K562 (cell line): Measurements from ENCODE around the gene PRRC2C. TPM values are rescaled to one million over a fixed set of nuclear protein-coding genes. Genes with fewer than 3 reads are reported as not detected.
"Not testable (repeated sequence)": the region's sequence is repeated elsewhere in the genome, so short reads cannot be mapped to it uniquely, and the experiment has no call there.

Experiments
- ATAC-seq: fragments of 200-7000 bp; cut with Tn5 transposase; 3 replicates; pipeline ENCODE4 v1.9.1; 2020; ENCODE audit warnings: moderate library complexity
- BruUV-seq: library from RNA; stranded (reverse); fragments of 400-500 nt; replicated peaks from 2 replicates; lab custom pipeline; 2021; lab: Mats Ljungman, UMichigan
- CTCF ChIA-PET: fragments of 300-600 bp; formaldehyde crosslinking; extraction: SDS; loops from one replicate; lab custom pipeline; 2021; ENCODE audit warnings: low intra/inter-chr PET ratio; lab: Yijun Ruan, JAX
- POLR2A ChIA-PET: fragments of 300-600, 350-650 bp; sonication (Branson Sonifier 250); formaldehyde crosslinking; extraction: SDS; loops from one replicate; lab custom pipeline; 2021; ENCODE audit warnings: antibody characterized with exemption, inconsistent platforms; lab: Yijun Ruan, JAX
- DNase-seq, 4 experiments: peaks; one replicate each; pipeline versions ENCODE4 v3.0.0 to v3.0.0-alpha.2; 2011 to 2018; ENCODE audit warnings: low spot score in 3 of 4, mixed read lengths in 3 of 4; ENCODE audit errors: extremely low read depth in 1 of 4
- FAIRE-seq: peaks from 2 replicates; lab custom pipeline; 2011; peaks lifted over from hg19 to GRCh38; lab: Jason Lieb, UNC
- H2AFZ ChIP-seq: 2 replicates; pipeline ENCODE4 v1.6.0; 2011; ENCODE audit warnings: low read depth, low read length, control low read depth, inconsistent platforms
- H3K27ac ChIP-seq: fragments of 200-600 bp; 3 replicates; pipeline ENCODE4 v1.8.0; 2011; ENCODE audit warnings: low read depth, mild to moderate bottlenecking, control low read depth, inconsistent platforms, low read length, moderate library complexity, mixed read lengths; ENCODE audit errors: extremely low read depth
- H3K27me3 ChIP-seq, 2 experiments: fragments of 300-600 bp in 1 of 2; 2 replicates in 1 of 2; 3 replicates in 1 of 2; pipeline versions ENCODE4 v1.6.0 to v1.8.0; 2011; ENCODE audit warnings: inconsistent platforms in 2 of 2, low read length in 2 of 2, mild to moderate bottlenecking in 1 of 2, mixed read lengths in 1 of 2, moderate library complexity in 1 of 2; ENCODE audit not compliant: control insufficient read depth in 2 of 2, insufficient read depth in 2 of 2
- H3K36me3 ChIP-seq: fragments of 300-600 bp; 3 replicates; pipeline ENCODE4 v1.8.0; 2011; ENCODE audit warnings: mild to moderate bottlenecking, low read length, inconsistent platforms; ENCODE audit not compliant: control insufficient read depth, insufficient read depth
- H3K4me1 ChIP-seq, 2 experiments: fragments of 200-600 bp in 1 of 2; replicated peaks in 1 of 2; 2 replicates in 1 of 2; 3 replicates in 1 of 2; pipeline versions ENCODE4 v1.5.1 to v1.8.0; 2011; ENCODE audit warnings: inconsistent platforms in 2 of 2, low read length in 2 of 2, mild to moderate bottlenecking in 1 of 2, mixed read lengths in 1 of 2, moderate library complexity in 1 of 2; ENCODE audit not compliant: control insufficient read depth in 2 of 2, insufficient read depth in 2 of 2
- H3K4me2 ChIP-seq: 2 replicates; pipeline ENCODE4 v1.6.1; 2011; ENCODE audit warnings: low read length, control low read depth, inconsistent platforms, mixed read lengths; ENCODE audit not compliant: insufficient read depth
- H3K4me3 ChIP-seq: fragments of 200-600 bp; sonication (generic), shearing (Covaris generic); 2 replicates; pipeline ENCODE4 v1.5.1; 2016; ENCODE audit warnings: control low read depth, inconsistent platforms
- H3K79me2 ChIP-seq: fragments of 200-600 bp; 3 replicates; pipeline ENCODE4 v1.8.0; 2011; ENCODE audit warnings: low read length, inconsistent platforms; ENCODE audit not compliant: control insufficient read depth, insufficient read depth
- H3K9ac ChIP-seq, 2 experiments: 2 replicates each; pipeline versions ENCODE4 v1.6.0 to v1.6.1; 2011; ENCODE audit warnings: low read depth in 2 of 2, low read length in 2 of 2, control low read depth in 1 of 2, inconsistent platforms in 1 of 2, mild to moderate bottlenecking in 1 of 2, mixed read lengths in 1 of 2; ENCODE audit not compliant: insufficient read depth in 1 of 2
- H3K9me1 ChIP-seq: one replicate; pipeline ENCODE4 v1.6.0; 2011; ENCODE audit warnings: inconsistent platforms, mild to moderate bottlenecking, low read length, moderate library complexity; ENCODE audit not compliant: control insufficient read depth, insufficient read depth
- H3K9me3 ChIP-seq: replicated peaks from 2 replicates; pipeline ENCODE4 v1.5.1; 2011; ENCODE audit warnings: low read depth, low read length, inconsistent platforms; ENCODE audit not compliant: control insufficient read depth, insufficient read depth
- H4K20me1 ChIP-seq: replicated peaks from 2 replicates; pipeline ENCODE4 v1.6.1; 2011; ENCODE audit warnings: low read length, inconsistent platforms, mixed read lengths; ENCODE audit not compliant: control insufficient read depth, insufficient read depth
- AFF4 ChIP-seq: sonication (generic); formaldehyde crosslinking; IDR thresholded peaks from 2 replicates; pipeline ENCODE4 v1.8.0; 2023; ENCODE audit warnings: mild to moderate bottlenecking, missing genetic modification reagents
- DIDO1 ChIP-seq: fragments of 450-650 bp; IDR thresholded peaks from 2 replicates; pipeline ENCODE4 v1.6.1; 2016; ENCODE audit warnings: low read depth, missing biosample characterization, missing genetic modification characterization
- MEF2A ChIP-seq: IDR thresholded peaks from 2 replicates; pipeline ENCODE4 v1.6.1; 2011; ENCODE audit warnings: low read depth, mild to moderate bottlenecking, low read length, moderate library complexity; ENCODE audit not compliant: control insufficient read depth
- PHF8 ChIP-seq: fragments of 200-600 bp; sonication (generic); IDR thresholded peaks from 2 replicates; pipeline ENCODE4 v1.6.1; 2012; ENCODE audit warnings: mixed run types, mild to moderate bottlenecking, inconsistent platforms, low read length, moderate library complexity, borderline replicate concordance
- ZBTB17 ChIP-seq: fragments of 450-650 bp; formaldehyde crosslinking; IDR thresholded peaks from 2 replicates; pipeline ENCODE4 v1.4.0; 2020; ENCODE audit warnings: mild to moderate bottlenecking
- ZNF324 ChIP-seq: fragments of 250-450 bp; sonication (Bioruptor Pico); IDR thresholded peaks from 2 replicates; pipeline ENCODE4 v1.4.0; 2020; ENCODE audit warnings: mild to moderate bottlenecking
- ZNF57 ChIP-seq: fragments of 450-650 bp; formaldehyde crosslinking; IDR thresholded peaks from 2 replicates; pipeline ENCODE4 v1.4.0; 2020; ENCODE audit warnings: mild to moderate bottlenecking, moderate library complexity
- WGBS: fragments of 100-300 bp; shearing (Covaris generic); methylation state at CpG from one replicate; pipeline ENCODE4 v1.1.6; 2016; ENCODE audit warnings: low coverage, mixed read lengths; ENCODE audit not compliant: insufficient coverage; ENCODE audit errors: missing lambda C conversion rate; 5-methylcytosine and 5-hydroxymethylcytosine counted together
- in situ Hi-C: fragments of 300-500 bp; cut with MboI; formaldehyde crosslinking; loops from 4 replicates; pipeline ENCODE4 v1.15.0; 2018; ENCODE audit warnings: inconsistent platforms, mixed read lengths
- intact Hi-C: fragments of 100-400 bp; cut with micrococcal nuclease; formaldehyde crosslinking; loops from 2 replicates; pipeline ENCODE4 v1.14.2; 2022
- polyA plus RNA-seq, 8 experiments: library from polyadenylated mRNA; depleted of rRNA in 4 of 8; stranded (reverse) in 5 of 8; unstranded in 3 of 8; fragments of >200 nt; fragmentation: Nextera tagmentation in 2 of 8; fragmentation: Illumina TruSeq in 1 of 8; extraction: Ambion mirVana in 2 of 8; extraction: Trizol in 1 of 8; gene quantifications; 2 replicates each; pipeline versions ENCODE4 v1.2.1 to v1.2.3, GENCODE V29; 2011 to 2014; ENCODE audit warnings: inconsistent platforms in 1 of 8, missing spikeins in 1 of 8
- total RNA-seq, 7 experiments: library from RNA; depleted of rRNA in 6 of 7; stranded (reverse); fragments of >200 nt in 6 of 7; fragmentation: Illumina TruSeq in 2 of 7; extraction: Trizol in 2 of 7; gene quantifications; 2 replicates each; pipeline versions ENCODE4 v1.2.1 to v1.2.3, GENCODE V29; 2011 to 2021; ENCODE audit warnings: low replicate concordance in 1 of 7
- TF ChIP-seq, protein P1 (sequence below), 2 experiments: fragments of 450-650 bp; IDR thresholded peaks; 2 replicates each; pipeline ENCODE4 v1.6.1; 2016

Gene PRRC2C
- total and polyA plus RNA-seq, 9 of the 15 experiments (the other 6 are each of a cell fraction or from before 2014, with no cell fraction given), result 61.9 to 237 (median 105) TPM

GRCh38 chr1:171597203-171597602 is 111.9 kb downstream of the PRRC2C start:
- H3K9me3 ChIP-seq, result no peaks in the 10 kb centered on the region
- no peak overlapping the region for H3K4me3 ChIP-seq
- in situ Hi-C loops (no loop called here), intact Hi-C loops (no loop called here)
- no peak overlapping the region for H2AFZ ChIP-seq
- BruUV-seq, result no TSS peak
- CTCF ChIA-PET, result no interaction called here
- H3K4me1 ChIP-seq, result no peaks in the 10 kb centered on the region
- POLR2A ChIA-PET, result interaction anchor here (0.7 kb wide), 1 partner anchor 28 kb away, joined by 3 read pairs; no protein-coding TSS in a partner anchor
- FAIRE-seq (peak; percentile 15), ATAC-seq (peak; percentile 21; the same call in 2 of the 3 replicates), DNase-seq (no peak)
- 59% methylated on average over 1 of the region's 1 CpG for WGBS
- no peaks in the 10 kb centered on the region for H3K79me2 ChIP-seq
- H3K4me2 ChIP-seq, result no peak overlapping the region
- no peak overlapping the region for H3K9ac ChIP-seq
- no peaks in the 10 kb centered on the region for H3K9me1 ChIP-seq
- TF ChIP-seq PHF8 (no peak), MEF2A (no peak), AFF4 (CRISPR knock-in tag) (no peak), ZBTB17 (CRISPR knock-in tag) (no peak), ZNF57 (no peak), ZNF324 (CRISPR knock-in tag) (no peak), DIDO1 (tag) (no peak)
- TF ChIP-seq, protein P1, sequence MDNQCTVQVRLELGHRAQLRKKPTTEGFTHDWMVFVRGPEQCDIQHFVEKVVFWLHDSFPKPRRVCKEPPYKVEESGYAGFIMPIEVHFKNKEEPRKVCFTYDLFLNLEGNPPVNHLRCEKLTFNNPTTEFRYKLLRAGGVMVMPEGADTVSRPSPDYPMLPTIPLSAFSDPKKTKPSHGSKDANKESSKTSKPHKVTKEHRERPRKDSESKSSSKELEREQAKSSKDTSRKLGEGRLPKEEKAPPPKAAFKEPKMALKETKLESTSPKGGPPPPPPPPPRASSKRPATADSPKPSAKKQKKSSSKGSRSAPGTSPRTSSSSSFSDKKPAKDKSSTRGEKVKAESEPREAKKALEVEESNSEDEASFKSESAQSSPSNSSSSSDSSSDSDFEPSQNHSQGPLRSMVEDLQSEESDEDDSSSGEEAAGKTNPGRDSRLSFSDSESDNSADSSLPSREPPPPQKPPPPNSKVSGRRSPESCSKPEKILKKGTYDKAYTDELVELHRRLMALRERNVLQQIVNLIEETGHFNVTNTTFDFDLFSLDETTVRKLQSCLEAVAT (IDR thresholded peaks at IDR 0.05), result no peak
- no peaks in the 10 kb centered on the region for H3K27me3 ChIP-seq
- peaks cover 11% of the 10 kb centered on the region for H3K36me3 ChIP-seq
- H4K20me1 ChIP-seq, result no peaks in the 10 kb centered on the region
- no peak overlapping the region for H3K27ac ChIP-seq

GRCh38 chr1:171600310-171600709 is 115.0 kb downstream of the PRRC2C start:
- POLR2A ChIA-PET, ATAC-seq, H3K36me3 ChIP-seq, H3K27ac ChIP-seq, H2AFZ ChIP-seq, BruUV-seq, FAIRE-seq, H3K9me3 ChIP-seq, H4K20me1 ChIP-seq, H3K79me2 ChIP-seq, H3K4me3 ChIP-seq, CTCF ChIA-PET, H3K9ac ChIP-seq, H3K9me1 ChIP-seq, H3K4me2 ChIP-seq, intact Hi-C loops, DNase-seq, H3K27me3 ChIP-seq, H3K4me1 ChIP-seq: not testable (repeated sequence)
- in situ Hi-C loops, result loop anchor here (25.0 kb wide), 1 partner anchor 1063 kb away; the partner anchor contains the start of gene GORAB
- 69% methylated on average over 2 of the region's 2 CpGs for WGBS
